Brain microvascular endothelial cell (primary cell): ENCODE measurements around the gene SLC14A1.

Experiments used
- DNase-seq: peaks from one replicate; pipeline ENCODE4 v3.0.0-alpha.2; 2020
- H3K27ac ChIP-seq: fragments of 250-450 bp; sonication (Bioruptor Pico); 2 replicates; pipeline ENCODE4 v1.5.1; 2020; ENCODE audit warnings: mild to moderate bottlenecking, moderate library complexity
- H3K27me3 ChIP-seq: fragments of 250-450 bp; sonication (Bioruptor Pico); replicated peaks from 2 replicates; pipeline ENCODE4 v1.5.1; 2020; ENCODE audit warnings: mild to moderate bottlenecking
- H3K36me3 ChIP-seq: fragments of 250-450 bp; sonication (Bioruptor Pico); replicated peaks from 2 replicates; pipeline ENCODE4 v1.5.1; 2020; ENCODE audit warnings: mild to moderate bottlenecking
- H3K4me3 ChIP-seq: 2 replicates; pipeline ENCODE4 v1.5.1; 2011; ENCODE audit warnings: low read depth, mild to moderate bottlenecking, control low read depth, low read length, moderate library complexity
- in situ Hi-C: cut with HindIII; loops from 2 replicates; pipeline ENCODE4 v1.10.0; 2017; ENCODE audit warnings: low sequenced_read_pairs, low pct_ligation_motif_present
- TF ChIP-seq, protein P1 (sequence below): IDR thresholded peaks from 2 replicates; pipeline ENCODE4 v1.5.1; 2011; ENCODE audit warnings: low read depth, mild to moderate bottlenecking, moderate library complexity, low read length, control low read depth, inconsistent platforms; ENCODE audit errors: missing control alignments

Gene SLC14A1

GRCh38 chr18:45792506-45793263 is 68.7 kb downstream of the SLC14A1 start:
- no peak overlapping the region for H3K4me3 ChIP-seq
- TF ChIP-seq, protein P1, sequence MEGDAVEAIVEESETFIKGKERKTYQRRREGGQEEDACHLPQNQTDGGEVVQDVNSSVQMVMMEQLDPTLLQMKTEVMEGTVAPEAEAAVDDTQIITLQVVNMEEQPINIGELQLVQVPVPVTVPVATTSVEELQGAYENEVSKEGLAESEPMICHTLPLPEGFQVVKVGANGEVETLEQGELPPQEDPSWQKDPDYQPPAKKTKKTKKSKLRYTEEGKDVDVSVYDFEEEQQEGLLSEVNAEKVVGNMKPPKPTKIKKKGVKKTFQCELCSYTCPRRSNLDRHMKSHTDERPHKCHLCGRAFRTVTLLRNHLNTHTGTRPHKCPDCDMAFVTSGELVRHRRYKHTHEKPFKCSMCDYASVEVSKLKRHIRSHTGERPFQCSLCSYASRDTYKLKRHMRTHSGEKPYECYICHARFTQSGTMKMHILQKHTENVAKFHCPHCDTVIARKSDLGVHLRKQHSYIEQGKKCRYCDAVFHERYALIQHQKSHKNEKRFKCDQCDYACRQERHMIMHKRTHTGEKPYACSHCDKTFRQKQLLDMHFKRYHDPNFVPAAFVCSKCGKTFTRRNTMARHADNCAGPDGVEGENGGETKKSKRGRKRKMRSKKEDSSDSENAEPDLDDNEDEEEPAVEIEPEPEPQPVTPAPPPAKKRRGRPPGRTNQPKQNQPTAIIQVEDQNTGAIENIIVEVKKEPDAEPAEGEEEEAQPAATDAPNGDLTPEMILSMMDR, result no peak
- no peaks in the 10 kb centered on the region for H3K36me3 ChIP-seq
- DNase-seq, result no peak
- in situ Hi-C loops, result no loop called here
- no peaks in the 10 kb centered on the region for H3K27me3 ChIP-seq
- H3K27ac ChIP-seq, result peak overlapping the region; percentile 75

- H3K4me3 ChIP-seq, result no peak overlapping the region
Measured at GRCh38 chr18:45793264-45793965, 69.4 kb downstream of the SLC14A1 start.

DNA sequence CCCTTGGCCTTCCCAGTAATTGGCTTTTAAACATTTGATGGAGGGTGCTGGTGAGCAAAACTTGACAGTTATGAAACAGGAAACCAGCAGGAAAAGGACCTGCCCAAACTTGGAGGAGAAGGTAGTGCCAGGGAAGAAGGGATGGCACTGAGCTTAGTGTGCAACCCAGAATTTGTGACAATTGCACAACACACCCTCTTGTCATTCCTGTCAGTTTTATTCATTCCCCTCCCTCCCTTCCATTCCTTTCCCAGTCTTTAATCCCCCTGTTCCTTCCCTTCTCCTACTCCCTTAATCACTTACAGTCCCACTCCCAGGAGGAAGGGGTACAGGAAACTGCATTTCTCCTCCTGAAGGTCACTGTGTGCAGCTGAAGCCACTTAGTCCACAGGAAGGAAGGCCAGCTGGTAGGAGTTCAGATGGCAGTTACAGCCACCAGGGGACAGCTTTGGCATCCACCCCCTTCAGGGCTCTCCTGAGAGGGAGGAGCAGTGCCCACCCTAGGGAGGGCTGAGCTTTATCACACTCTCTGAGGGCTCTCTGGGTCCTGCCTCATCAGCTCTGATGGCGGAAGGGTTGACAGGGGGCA is 77.5 kb downstream of the SLC14A1 start:
- in situ Hi-C loops, result no loop called here
- Histone ChIP-seq H3K27ac (peak overlapping the region; percentile 95), H3K36me3 (no peaks in the 10 kb centered on the region), H3K27me3 (no peaks in the 10 kb centered on the region), H3K4me3 (no peak overlapping the region)
- TF ChIP-seq, protein P1, result no peak
- DNase-seq, result no peak

More at GRCh38 chr18:45793264-45793965, 69.4 kb downstream of the SLC14A1 start:
- H3K27me3 ChIP-seq, result no peaks in the 10 kb centered on the region
- no peaks in the 10 kb centered on the region for H3K36me3 ChIP-seq
- peak overlapping the region; percentile 75 for H3K27ac ChIP-seq
- TF ChIP-seq, protein P1, result no peak
- in situ Hi-C loops, result no loop called here
- peak; percentile 68 for DNase-seq
